ENCODE data around the gene CD7. TPM values are rescaled to one million over a fixed set of nuclear protein-coding genes. Genes with fewer than 3 reads are reported as not detected.

The CD7 gene
- total RNA-seq, 1 experiment from 2014 or later: 0.93 TPM

DNA sequence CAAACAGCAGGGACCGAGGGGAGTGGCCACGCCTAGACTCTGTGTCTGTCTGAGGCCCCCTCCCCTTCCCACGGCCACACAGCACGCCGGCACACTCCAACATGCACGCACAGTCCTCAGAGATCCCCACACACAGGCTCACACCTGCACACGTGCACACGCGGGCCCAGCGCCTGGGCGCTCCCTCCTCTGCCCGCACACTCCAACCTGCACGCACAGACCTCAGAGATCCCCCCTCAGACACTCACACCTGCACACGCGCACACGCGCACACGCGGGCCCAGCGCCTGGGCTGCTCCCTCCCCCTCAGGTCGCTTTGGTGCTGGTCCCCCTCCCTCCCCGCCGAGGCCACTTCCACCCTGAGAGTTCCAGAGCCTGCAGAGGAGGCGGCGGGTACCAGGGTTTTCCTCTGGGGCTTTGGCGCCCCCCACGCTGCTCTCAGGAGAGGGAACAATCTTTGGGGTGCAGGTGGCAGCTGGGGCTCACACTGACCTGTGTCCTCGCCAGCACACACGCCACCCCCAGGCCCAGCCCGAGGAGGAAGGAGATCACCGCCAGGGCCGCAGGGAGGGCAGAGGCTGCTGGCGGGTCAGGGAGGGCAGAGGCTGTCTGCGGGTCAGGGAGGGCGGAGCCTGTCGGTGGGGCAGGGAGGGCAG is 1.6 kb downstream of the CD7 start:
- no peak overlapping the region for H3K4me3 Mint-ChIP-seq (ENCODE audit: unreplicated experiment)
- TF ChIP-seq, protein P1, sequence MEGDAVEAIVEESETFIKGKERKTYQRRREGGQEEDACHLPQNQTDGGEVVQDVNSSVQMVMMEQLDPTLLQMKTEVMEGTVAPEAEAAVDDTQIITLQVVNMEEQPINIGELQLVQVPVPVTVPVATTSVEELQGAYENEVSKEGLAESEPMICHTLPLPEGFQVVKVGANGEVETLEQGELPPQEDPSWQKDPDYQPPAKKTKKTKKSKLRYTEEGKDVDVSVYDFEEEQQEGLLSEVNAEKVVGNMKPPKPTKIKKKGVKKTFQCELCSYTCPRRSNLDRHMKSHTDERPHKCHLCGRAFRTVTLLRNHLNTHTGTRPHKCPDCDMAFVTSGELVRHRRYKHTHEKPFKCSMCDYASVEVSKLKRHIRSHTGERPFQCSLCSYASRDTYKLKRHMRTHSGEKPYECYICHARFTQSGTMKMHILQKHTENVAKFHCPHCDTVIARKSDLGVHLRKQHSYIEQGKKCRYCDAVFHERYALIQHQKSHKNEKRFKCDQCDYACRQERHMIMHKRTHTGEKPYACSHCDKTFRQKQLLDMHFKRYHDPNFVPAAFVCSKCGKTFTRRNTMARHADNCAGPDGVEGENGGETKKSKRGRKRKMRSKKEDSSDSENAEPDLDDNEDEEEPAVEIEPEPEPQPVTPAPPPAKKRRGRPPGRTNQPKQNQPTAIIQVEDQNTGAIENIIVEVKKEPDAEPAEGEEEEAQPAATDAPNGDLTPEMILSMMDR (IDR thresholded peaks at IDR 0.05; ENCODE audit: insufficient read depth in 1 of 2, low read depth in 1 of 2, low read length in 1 of 2, severe bottlenecking in 1 of 2, unreplicated experiment in 1 of 2): no peak
- ChIA-PET POLR2A (no interaction called here), CTCF (no interaction called here)
- Histone ChIP-seq H3K9me3 (no peaks in the 10 kb centered on the region), H3K4me1 (peaks cover 6% of the 10 kb centered on the region; the same call in 1 of the 2 replicates), H3K36me3 (ENCODE audit: control insufficient read depth, insufficient read depth, low read length) (no peaks in the 10 kb centered on the region), H3K27me3 (replicated peaks; ENCODE audit: control insufficient read depth, insufficient read depth, low read length) (no peaks in the 10 kb centered on the region), H3K4me3 (ENCODE audit: low read depth, low read length) (no peak overlapping the region)
- H3K9me3 Mint-ChIP-seq (ENCODE audit: unreplicated experiment): no peaks in the 10 kb centered on the region
- no peak overlapping the region for H3K27ac Mint-ChIP-seq (ENCODE audit: unreplicated experiment)
- DNase-seq: no peak
- H3K36me3 Mint-ChIP-seq (ENCODE audit: insufficient read depth, unreplicated experiment): no peaks in the 10 kb centered on the region
- intact Hi-C loops (cut with micrococcal nuclease; ENCODE audit: unreplicated experiment): no loop called here
- BruUV-seq (replicated peaks): no TSS peak
- no peaks in the 10 kb centered on the region for H3K4me1 Mint-ChIP-seq (ENCODE audit: low read depth, unreplicated experiment)
- H3K27me3 Mint-ChIP-seq (ENCODE audit: insufficient read depth, unreplicated experiment): no peaks in the 10 kb centered on the region

DNA sequence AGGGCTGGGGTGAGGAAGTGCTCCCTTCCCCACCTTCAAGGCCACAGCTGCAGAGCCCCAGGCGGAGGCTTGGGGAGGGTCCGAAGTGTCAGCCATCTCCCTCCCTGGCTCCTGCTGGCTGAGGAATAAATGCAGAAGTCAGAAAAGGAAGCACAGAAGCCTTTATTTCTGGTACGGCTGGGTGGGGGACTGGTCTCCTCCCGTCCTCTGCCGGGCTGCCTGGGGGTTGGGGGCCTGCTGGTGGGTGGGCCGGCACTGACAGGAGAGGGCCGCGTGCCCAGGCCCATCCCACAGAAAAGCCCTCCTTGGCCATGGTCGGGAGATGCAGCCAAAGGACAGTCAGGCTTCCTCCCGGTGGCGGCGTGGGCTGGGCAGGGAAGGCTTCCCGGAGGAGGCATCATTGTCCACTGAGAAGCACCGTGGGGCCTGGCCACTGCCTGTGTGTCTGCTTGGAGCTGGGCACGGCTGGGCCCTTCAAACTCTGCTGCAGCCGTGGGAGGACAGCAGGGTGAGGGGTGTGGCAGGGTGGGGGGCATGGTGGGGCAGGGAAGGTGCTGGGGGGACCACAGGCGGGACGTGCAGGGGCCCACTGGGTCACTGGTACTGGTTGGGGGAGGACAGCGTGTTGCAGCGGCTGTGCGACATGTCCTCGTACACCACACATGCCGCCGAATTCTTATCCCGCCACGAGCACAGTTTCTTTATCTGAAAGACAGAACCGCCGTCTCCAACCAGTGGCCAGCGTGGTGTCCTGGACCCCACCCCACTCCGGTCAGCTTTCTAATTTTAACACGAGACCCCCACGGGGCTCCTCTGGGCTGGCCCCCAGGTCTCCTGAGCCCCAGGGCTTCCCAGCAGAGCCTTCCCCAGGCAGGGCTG is 2.4 kb downstream of the CD7 start:
- Histone ChIP-seq H3K36me3 (ENCODE audit: control insufficient read depth, insufficient read depth, low read length) (no peaks in the 10 kb centered on the region), H3K9me3 (no peaks in the 10 kb centered on the region), H3K4me3 (ENCODE audit: low read depth, low read length) (no peak overlapping the region), H3K4me1 (peaks cover 8% of the 10 kb centered on the region), H3K27me3 (replicated peaks; ENCODE audit: control insufficient read depth, insufficient read depth, low read length) (no peaks in the 10 kb centered on the region)
- no peaks in the 10 kb centered on the region for H3K27me3 Mint-ChIP-seq (ENCODE audit: insufficient read depth, unreplicated experiment)
- TF ChIP-seq, protein P1 (IDR thresholded peaks at IDR 0.05; ENCODE audit: insufficient read depth in 1 of 2, low read depth in 1 of 2, low read length in 1 of 2, severe bottlenecking in 1 of 2, unreplicated experiment in 1 of 2): no peak
- intact Hi-C loops (cut with micrococcal nuclease; ENCODE audit: unreplicated experiment): no loop called here
- no TSS peak for BruUV-seq (replicated peaks)
- POLR2A ChIA-PET: no interaction called here
- CTCF ChIA-PET: no interaction called here
- H3K27ac Mint-ChIP-seq (ENCODE audit: unreplicated experiment): no peak overlapping the region
- no peak overlapping the region for H3K4me3 Mint-ChIP-seq (ENCODE audit: unreplicated experiment)
- no peaks in the 10 kb centered on the region for H3K9me3 Mint-ChIP-seq (ENCODE audit: unreplicated experiment)
- H3K4me1 Mint-ChIP-seq (ENCODE audit: low read depth, unreplicated experiment): peaks cover 4% of the 10 kb centered on the region
- H3K36me3 Mint-ChIP-seq (ENCODE audit: insufficient read depth, unreplicated experiment): no peaks in the 10 kb centered on the region
- no peak for DNase-seq

DNA sequence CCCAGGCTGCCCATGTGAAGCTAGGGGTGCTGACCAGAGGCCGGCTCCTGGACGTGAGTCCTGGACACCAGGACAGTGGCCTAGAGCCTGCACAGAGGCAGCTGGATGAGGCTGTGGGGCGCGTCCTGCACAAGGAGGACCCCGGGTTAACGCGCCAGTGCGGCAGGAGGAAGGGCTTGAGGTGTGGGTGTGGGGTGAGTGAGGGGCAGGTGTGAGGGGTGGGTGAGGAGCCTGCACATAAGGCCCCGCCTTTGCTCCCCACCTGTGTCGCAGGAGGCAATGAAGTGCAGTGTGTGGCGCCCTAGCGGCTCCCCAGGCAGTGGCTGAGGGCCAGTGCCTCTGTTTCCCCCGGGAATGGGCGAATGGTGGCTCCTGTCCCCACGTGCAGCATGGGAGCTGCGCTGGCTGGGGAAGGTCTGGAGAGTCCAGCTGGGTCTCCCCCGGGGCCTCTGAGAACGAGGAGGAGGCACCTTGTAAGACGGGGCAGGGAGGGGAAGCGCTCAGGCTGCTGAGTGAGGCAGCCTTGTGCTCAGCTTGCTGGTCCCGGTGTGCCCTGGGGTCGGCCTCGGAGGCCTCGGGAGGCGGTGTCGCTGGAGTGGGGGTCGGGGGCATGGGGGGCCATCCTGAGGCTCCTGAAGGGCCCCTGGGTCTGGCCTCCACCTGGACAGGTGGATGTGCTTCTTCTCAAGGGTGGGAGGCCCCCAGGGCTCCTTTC is 3.2 kb downstream of the CD7 start:
- no TSS peak for BruUV-seq (replicated peaks)
- Mint-ChIP-seq H3K27ac (ENCODE audit: unreplicated experiment) (peak overlapping the region; percentile 30), H3K4me1 (ENCODE audit: low read depth, unreplicated experiment) (peaks cover 7% of the 10 kb centered on the region), H3K9me3 (ENCODE audit: unreplicated experiment) (no peaks in the 10 kb centered on the region), H3K27me3 (ENCODE audit: insufficient read depth, unreplicated experiment) (no peaks in the 10 kb centered on the region), H3K36me3 (ENCODE audit: insufficient read depth, unreplicated experiment) (no peaks in the 10 kb centered on the region), H3K4me3 (ENCODE audit: unreplicated experiment) (no peak overlapping the region)
- ChIA-PET POLR2A (no interaction called here), CTCF (no interaction called here)
- Histone ChIP-seq H3K4me3 (ENCODE audit: low read depth, low read length) (no peak overlapping the region), H3K9me3 (no peaks in the 10 kb centered on the region), H3K27me3 (replicated peaks; ENCODE audit: control insufficient read depth, insufficient read depth, low read length) (no peaks in the 10 kb centered on the region), H3K4me1 (peaks cover 13% of the 10 kb centered on the region), H3K36me3 (ENCODE audit: control insufficient read depth, insufficient read depth, low read length) (no peaks in the 10 kb centered on the region)
- DNase-seq: no peak
- TF ChIP-seq, protein P1 (IDR thresholded peaks at IDR 0.05; ENCODE audit: insufficient read depth in 1 of 2, low read depth in 1 of 2, low read length in 1 of 2, severe bottlenecking in 1 of 2, unreplicated experiment in 1 of 2): no peak
- intact Hi-C loops (cut with micrococcal nuclease; ENCODE audit: unreplicated experiment): no loop called here
